ENCODE measurements around the gene ING3. TPM values are rescaled to one million over a fixed set of nuclear protein-coding genes. Genes with fewer than 3 reads are reported as not detected.

ING3 gene
- total and polyA plus RNA-seq, 2 of the 13 experiments (the other 11 are each of a cell fraction or from before 2014, with no cell fraction given): 6.9 to 12.8 TPM

GRCh38 chr7:120973849-120974248 lies 23.3 kb downstream of the ING3 start:
- Histone ChIP-seq H3K27me3 (ENCODE audit: control insufficient read depth in 1 of 2, insufficient read depth in 2 of 2, low read length in 2 of 2) (no peaks in the 10 kb centered on the region), H3K27ac (ENCODE audit: extremely low read length, insufficient read depth, low read length) (no peak overlapping the region), H3K4me3 (replicated peaks in 1 of 3; ENCODE audit: insufficient read depth in 1 of 3, low read depth in 2 of 3, low read length in 3 of 3) (no peak overlapping the region), H3K4me1 (ENCODE audit: insufficient read depth, low read length) (no peaks in the 10 kb centered on the region), H2AFZ (ENCODE audit: low read length) (no peak overlapping the region), H3K9ac (ENCODE audit: insufficient read depth, low read depth, low read length) (no peak overlapping the region), H3K4me2 (ENCODE audit: low read depth, low read length) (no peak overlapping the region), H3K79me2 (ENCODE audit: insufficient read depth, low read length) (no peaks in the 10 kb centered on the region), H4K20me1 (ENCODE audit: insufficient read depth, low read length) (no peaks in the 10 kb centered on the region), H3K36me3 (replicated peaks in 1 of 2; ENCODE audit: control insufficient read depth in 1 of 2, insufficient read depth in 2 of 2, low read length in 2 of 2) (peaks cover 7 to 38% of the 10 kb centered on the region in 2 experiments), H3K9me3 (ENCODE audit: low read length) (no peaks in the 10 kb centered on the region)
- TF ChIP-seq ZNF782 (CRISPR knock-in tag; IDR thresholded peaks at IDR 0.05; ENCODE audit: borderline replicate concordance): no peak
- ATAC-seq: no peak
- ChIA-PET POLR2A (no interaction called here), CTCF (ENCODE audit: low intra/inter-chr PET ratio, low total read pairs) (no interaction called here)
- intact Hi-C loops (cut with micrococcal nuclease; ENCODE audit: unreplicated experiment): no loop called here
- FAIRE-seq: no peak
- in situ Hi-C loops (cut with HindIII; ENCODE audit: extremely low pct_ligation_motif_present, low pct_unique_long_range_greater_than_20kb): no loop called here
- WGBS (ENCODE audit: low lambda C conversion rate): 100% methylated on average over 1 of the region's 1 CpG
- no TSS peak for BruUV-seq (replicated peaks)
- no peak for DNase-seq (ENCODE audit: low spot score)

- CTCF ChIA-PET (ENCODE audit: low intra/inter-chr PET ratio, low total read pairs): no interaction called here
- no peak for FAIRE-seq
- in situ Hi-C loops (cut with HindIII; ENCODE audit: extremely low pct_ligation_motif_present, low pct_unique_long_range_greater_than_20kb): no loop called here
Measured at GRCh38 chr7:120979765-120980499, 29.4 kb downstream of the ING3 start.

More at GRCh38 chr7:120979765-120980499, 29.4 kb downstream of the ING3 start:
- Histone ChIP-seq H3K79me2 (ENCODE audit: insufficient read depth, low read length) (no peaks in the 10 kb centered on the region), H3K9me3 (ENCODE audit: low read length) (no peaks in the 10 kb centered on the region), H3K36me3 (replicated peaks in 1 of 2; ENCODE audit: control insufficient read depth in 1 of 2, insufficient read depth in 2 of 2, low read length in 2 of 2) (peaks cover 0 to 2% of the 10 kb centered on the region in 2 experiments; a peak in 1 of 5 replicates), H3K9ac (ENCODE audit: insufficient read depth, low read depth, low read length) (no peak overlapping the region), H3K4me3 (replicated peaks in 1 of 3; ENCODE audit: insufficient read depth in 1 of 3, low read depth in 2 of 3, low read length in 3 of 3) (no peak overlapping the region), H4K20me1 (ENCODE audit: insufficient read depth, low read length) (no peaks in the 10 kb centered on the region), H3K4me2 (ENCODE audit: low read depth, low read length) (no peak overlapping the region), H3K4me1 (ENCODE audit: insufficient read depth, low read length) (no peaks in the 10 kb centered on the region), H3K27me3 (ENCODE audit: control insufficient read depth in 1 of 2, insufficient read depth in 2 of 2, low read length in 2 of 2) (no peaks in the 10 kb centered on the region), H2AFZ (ENCODE audit: low read length) (no peak overlapping the region), H3K27ac (ENCODE audit: extremely low read length, insufficient read depth, low read length) (no peak overlapping the region)
- BruUV-seq (replicated peaks): no TSS peak
- POLR2A ChIA-PET: no interaction called here
- intact Hi-C loops (cut with micrococcal nuclease; ENCODE audit: unreplicated experiment): no loop called here
- WGBS (ENCODE audit: low lambda C conversion rate): 7% methylated on average over 1 of the region's 1 CpG
- TF ChIP-seq, protein P1, sequence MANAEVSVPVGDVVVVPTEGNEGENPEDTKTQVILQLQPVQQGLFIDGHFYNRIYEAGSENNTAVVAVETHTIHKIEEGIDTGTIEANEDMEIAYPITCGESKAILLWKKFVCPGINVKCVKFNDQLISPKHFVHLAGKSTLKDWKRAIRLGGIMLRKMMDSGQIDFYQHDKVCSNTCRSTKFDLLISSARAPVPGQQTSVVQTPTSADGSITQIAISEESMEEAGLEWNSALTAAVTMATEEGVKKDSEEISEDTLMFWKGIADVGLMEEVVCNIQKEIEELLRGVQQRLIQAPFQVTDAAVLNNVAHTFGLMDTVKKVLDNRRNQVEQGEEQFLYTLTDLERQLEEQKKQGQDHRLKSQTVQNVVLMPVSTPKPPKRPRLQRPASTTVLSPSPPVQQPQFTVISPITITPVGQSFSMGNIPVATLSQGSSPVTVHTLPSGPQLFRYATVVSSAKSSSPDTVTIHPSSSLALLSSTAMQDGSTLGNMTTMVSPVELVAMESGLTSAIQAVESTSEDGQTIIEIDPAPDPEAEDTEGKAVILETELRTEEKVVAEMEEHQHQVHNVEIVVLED (CRISPR knock-in tag; IDR thresholded peaks at IDR 0.05; ENCODE audit: borderline replicate concordance): no peak
- TF ChIP-seq, protein P2, sequence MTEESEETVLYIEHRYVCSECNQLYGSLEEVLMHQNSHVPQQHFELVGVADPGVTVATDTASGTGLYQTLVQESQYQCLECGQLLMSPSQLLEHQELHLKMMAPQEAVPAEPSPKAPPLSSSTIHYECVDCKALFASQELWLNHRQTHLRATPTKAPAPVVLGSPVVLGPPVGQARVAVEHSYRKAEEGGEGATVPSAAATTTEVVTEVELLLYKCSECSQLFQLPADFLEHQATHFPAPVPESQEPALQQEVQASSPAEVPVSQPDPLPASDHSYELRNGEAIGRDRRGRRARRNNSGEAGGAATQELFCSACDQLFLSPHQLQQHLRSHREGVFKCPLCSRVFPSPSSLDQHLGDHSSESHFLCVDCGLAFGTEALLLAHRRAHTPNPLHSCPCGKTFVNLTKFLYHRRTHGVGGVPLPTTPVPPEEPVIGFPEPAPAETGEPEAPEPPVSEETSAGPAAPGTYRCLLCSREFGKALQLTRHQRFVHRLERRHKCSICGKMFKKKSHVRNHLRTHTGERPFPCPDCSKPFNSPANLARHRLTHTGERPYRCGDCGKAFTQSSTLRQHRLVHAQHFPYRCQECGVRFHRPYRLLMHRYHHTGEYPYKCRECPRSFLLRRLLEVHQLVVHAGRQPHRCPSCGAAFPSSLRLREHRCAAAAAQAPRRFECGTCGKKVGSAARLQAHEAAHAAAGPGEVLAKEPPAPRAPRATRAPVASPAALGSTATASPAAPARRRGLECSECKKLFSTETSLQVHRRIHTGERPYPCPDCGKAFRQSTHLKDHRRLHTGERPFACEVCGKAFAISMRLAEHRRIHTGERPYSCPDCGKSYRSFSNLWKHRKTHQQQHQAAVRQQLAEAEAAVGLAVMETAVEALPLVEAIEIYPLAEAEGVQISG (CRISPR knock-in tag; IDR thresholded peaks at IDR 0.05): no peak
- no peak for TF ChIP-seq ZNF441 (CRISPR knock-in tag; IDR thresholded peaks at IDR 0.05; ENCODE audit: borderline replicate concordance)
- no peak for TF ChIP-seq ZNF382 (CRISPR knock-in tag; IDR thresholded peaks at IDR 0.05; ENCODE audit: borderline replicate concordance)
- TF ChIP-seq ZNF121 (CRISPR knock-in tag; IDR thresholded peaks at IDR 0.05): no peak
- TF ChIP-seq, protein P3, sequence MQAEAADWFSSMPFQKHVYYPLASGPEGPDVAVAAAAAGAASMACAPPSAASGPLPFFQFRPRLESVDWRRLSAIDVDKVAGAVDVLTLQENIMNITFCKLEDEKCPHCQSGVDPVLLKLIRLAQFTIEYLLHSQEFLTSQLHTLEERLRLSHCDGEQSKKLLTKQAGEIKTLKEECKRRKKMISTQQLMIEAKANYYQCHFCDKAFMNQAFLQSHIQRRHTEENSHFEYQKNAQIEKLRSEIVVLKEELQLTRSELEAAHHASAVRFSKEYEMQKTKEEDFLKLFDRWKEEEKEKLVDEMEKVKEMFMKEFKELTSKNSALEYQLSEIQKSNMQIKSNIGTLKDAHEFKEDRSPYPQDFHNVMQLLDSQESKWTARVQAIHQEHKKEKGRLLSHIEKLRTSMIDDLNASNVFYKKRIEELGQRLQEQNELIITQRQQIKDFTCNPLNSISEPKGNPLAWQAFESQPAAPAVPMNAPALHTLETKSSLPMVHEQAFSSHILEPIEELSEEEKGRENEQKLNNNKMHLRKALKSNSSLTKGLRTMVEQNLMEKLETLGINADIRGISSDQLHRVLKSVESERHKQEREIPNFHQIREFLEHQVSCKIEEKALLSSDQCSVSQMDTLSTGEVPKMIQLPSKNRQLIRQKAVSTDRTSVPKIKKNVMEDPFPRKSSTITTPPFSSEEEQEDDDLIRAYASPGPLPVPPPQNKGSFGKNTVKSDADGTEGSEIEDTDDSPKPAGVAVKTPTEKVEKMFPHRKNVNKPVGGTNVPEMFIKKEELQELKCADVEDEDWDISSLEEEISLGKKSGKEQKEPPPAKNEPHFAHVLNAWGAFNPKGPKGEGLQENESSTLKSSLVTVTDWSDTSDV (CRISPR knock-in tag; IDR thresholded peaks at IDR 0.05): no peak
- DNase-seq (ENCODE audit: low spot score): no peak
- ATAC-seq: no peak
